22Rv1 (cell line): ENCODE data around the gene SPTSSA.

Experiments
- CTCF ChIP-seq: fragments of 450-650 bp; IDR thresholded peaks from 2 replicates; pipeline ENCODE4 v1.5.1; 2017; ENCODE audit warnings: mild to moderate bottlenecking
- ZFX ChIP-seq: fragments of 450-650 bp; IDR thresholded peaks from 2 replicates; pipeline ENCODE4 v1.6.1; 2017; ENCODE audit warnings: antibody characterized with exemption, borderline replicate concordance

GRCh38 chr14:34424488-34424887 is 37.6 kb downstream of the SPTSSA start:
- no peak for TF ChIP-seq CTCF
- TF ChIP-seq ZFX = no peak
